Measurements from ENCODE around the gene GGA2. TPM values are rescaled to one million over a fixed set of nuclear protein-coding genes. Genes with fewer than 3 reads are reported as not detected.

GGA2 gene
- total RNA-seq, 1 experiment from 2014 or later, result 90.4 TPM

DNA sequence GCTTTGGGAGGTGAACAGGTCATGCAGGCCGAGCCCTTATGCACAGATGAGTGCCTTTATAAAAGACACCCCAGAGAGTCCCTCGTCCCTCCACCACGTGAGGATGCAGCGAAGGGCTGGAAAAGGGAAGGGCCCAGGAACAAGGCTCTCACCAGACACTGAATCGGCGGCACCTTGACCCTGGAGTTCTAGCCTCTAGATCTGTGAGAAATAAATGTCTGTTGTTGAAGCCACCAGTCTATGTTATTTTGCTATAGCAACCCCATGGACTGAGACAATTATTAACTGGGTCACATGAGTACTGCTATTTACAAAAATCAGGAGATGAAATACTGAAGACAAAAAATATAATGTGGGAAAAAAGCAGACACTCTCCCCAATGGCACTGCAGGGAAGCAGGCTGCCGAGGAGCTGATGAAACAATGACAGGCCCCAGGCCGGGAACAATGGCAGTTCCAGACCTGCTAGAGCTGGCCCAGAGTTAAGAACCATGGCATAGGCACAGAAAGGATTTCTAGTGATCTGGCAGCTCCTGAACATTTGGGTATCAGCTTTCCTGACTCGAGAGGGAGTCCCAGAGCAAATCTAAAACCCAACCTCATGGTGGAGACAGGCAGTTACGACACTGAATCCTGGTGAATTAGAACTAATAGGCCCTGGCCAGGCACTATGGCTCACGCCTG is 17.8 kb upstream of the GGA2 start:
- TF ChIP-seq, protein P1, sequence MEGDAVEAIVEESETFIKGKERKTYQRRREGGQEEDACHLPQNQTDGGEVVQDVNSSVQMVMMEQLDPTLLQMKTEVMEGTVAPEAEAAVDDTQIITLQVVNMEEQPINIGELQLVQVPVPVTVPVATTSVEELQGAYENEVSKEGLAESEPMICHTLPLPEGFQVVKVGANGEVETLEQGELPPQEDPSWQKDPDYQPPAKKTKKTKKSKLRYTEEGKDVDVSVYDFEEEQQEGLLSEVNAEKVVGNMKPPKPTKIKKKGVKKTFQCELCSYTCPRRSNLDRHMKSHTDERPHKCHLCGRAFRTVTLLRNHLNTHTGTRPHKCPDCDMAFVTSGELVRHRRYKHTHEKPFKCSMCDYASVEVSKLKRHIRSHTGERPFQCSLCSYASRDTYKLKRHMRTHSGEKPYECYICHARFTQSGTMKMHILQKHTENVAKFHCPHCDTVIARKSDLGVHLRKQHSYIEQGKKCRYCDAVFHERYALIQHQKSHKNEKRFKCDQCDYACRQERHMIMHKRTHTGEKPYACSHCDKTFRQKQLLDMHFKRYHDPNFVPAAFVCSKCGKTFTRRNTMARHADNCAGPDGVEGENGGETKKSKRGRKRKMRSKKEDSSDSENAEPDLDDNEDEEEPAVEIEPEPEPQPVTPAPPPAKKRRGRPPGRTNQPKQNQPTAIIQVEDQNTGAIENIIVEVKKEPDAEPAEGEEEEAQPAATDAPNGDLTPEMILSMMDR (IDR thresholded peaks at IDR 0.05; ENCODE audit: unreplicated experiment), result no peak
- Mint-ChIP-seq H3K36me3 (ENCODE audit: insufficient read depth, unreplicated experiment) (peaks cover 51% of the 10 kb centered on the region), H3K27me3 (ENCODE audit: unreplicated experiment) (no peaks in the 10 kb centered on the region), H3K4me1 (ENCODE audit: low read depth, unreplicated experiment) (no peaks in the 10 kb centered on the region), H3K4me3 (ENCODE audit: low read depth, unreplicated experiment) (no peak overlapping the region), H3K9me3 (ENCODE audit: low read depth, unreplicated experiment) (no peaks in the 10 kb centered on the region), H3K27ac (ENCODE audit: unreplicated experiment) (no peak overlapping the region)
- BruUV-seq (replicated peaks), result no TSS peak
- CTCF ChIA-PET, result no interaction called here
- no peak for DNase-seq
- intact Hi-C loops (cut with micrococcal nuclease; ENCODE audit: unreplicated experiment), result no loop called here

DNA sequence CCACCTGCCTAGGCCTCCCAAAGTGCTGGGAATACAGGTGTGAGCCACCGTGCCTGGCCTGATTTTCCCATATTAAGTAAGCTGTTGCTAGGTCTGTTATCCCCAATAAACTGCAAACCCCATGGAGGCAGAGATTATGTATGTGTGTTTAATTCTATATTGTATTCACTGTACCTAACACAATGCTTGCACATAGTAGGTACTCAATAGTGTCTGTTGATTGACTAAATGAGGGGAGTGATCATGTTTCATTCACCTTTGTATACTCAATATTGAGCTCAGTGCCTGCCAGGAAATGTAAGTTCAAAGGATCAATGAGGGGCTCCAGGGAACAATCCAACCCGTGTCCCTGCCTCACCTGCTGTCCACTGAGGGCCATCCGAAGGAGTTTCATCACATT is 14.6 kb upstream of the GGA2 start:
- TF ChIP-seq, protein P1 (IDR thresholded peaks at IDR 0.05; ENCODE audit: unreplicated experiment), result no peak
- Mint-ChIP-seq H3K4me1 (ENCODE audit: low read depth, unreplicated experiment) (no peaks in the 10 kb centered on the region), H3K27me3 (ENCODE audit: unreplicated experiment) (no peaks in the 10 kb centered on the region), H3K27ac (ENCODE audit: unreplicated experiment) (no peak overlapping the region), H3K36me3 (ENCODE audit: insufficient read depth, unreplicated experiment) (peaks cover 59% of the 10 kb centered on the region), H3K4me3 (ENCODE audit: low read depth, unreplicated experiment) (no peak overlapping the region), H3K9me3 (ENCODE audit: low read depth, unreplicated experiment) (no peaks in the 10 kb centered on the region)
- no peak for DNase-seq
- CTCF ChIA-PET, result interaction anchor here (0.7 kb wide), 1 partner anchor 731 kb away, joined by 6 read pairs; no protein-coding TSS in a partner anchor
- no TSS peak for BruUV-seq (replicated peaks)
- intact Hi-C loops (cut with micrococcal nuclease; ENCODE audit: unreplicated experiment), result no loop called here

DNA sequence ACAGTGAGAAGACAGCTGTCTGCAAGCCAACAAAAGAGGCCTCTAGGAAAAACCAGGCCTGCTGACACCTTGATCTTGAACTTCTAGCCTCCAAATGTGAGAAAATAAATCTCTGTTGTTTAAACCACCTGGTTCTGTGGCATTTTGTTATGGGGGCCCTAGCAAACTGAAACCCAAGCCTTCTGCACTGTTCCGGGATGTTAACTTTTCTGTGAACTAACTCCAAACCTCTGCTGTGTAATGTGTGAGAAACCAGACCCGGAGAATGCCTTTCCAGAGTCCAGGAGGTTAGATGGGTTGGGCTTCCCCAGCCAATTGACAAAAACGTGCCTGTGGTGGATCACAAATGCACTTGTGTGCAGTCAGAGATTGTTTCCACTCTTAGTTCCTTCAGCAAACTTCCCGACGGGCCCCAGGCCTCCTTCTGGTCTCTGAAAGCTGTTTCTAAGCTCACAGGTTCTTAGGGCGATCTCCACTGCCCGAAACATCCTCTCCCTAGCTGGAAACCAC is 13.6 kb upstream of the GGA2 start:
- Mint-ChIP-seq H3K36me3 (ENCODE audit: insufficient read depth, unreplicated experiment) (peaks cover 68% of the 10 kb centered on the region), H3K27ac (ENCODE audit: unreplicated experiment) (no peak overlapping the region), H3K27me3 (ENCODE audit: unreplicated experiment) (no peaks in the 10 kb centered on the region), H3K4me3 (ENCODE audit: low read depth, unreplicated experiment) (no peak overlapping the region), H3K9me3 (ENCODE audit: low read depth, unreplicated experiment) (no peaks in the 10 kb centered on the region), H3K4me1 (ENCODE audit: low read depth, unreplicated experiment) (no peaks in the 10 kb centered on the region)
- intact Hi-C loops (cut with micrococcal nuclease; ENCODE audit: unreplicated experiment), result no loop called here
- TF ChIP-seq, protein P1 (IDR thresholded peaks at IDR 0.05; ENCODE audit: unreplicated experiment), result no peak
- DNase-seq, result no peak
- CTCF ChIA-PET, result no interaction called here
- no TSS peak for BruUV-seq (replicated peaks)

DNA sequence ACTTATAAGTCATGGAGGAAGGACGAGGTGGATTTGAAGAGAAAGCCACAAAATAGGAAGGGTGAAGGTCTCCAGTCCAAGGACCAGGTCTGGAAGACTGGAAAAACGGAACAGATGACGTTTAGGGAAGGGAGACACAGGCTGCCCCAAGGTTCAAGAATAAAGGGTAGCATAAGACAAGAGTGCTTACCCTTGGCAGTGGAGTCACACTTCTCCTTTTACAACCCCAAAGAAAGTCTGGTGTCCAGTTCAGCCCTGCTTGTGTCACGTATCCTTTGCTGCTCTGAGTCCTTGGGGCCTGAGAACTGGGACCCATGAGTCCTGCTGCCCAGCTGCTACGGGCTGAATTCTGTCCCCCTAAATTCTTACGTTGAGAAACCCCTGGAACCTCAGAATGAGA is 13.0 kb upstream of the GGA2 start:
- no TSS peak for BruUV-seq (replicated peaks)
- TF ChIP-seq, protein P1 (IDR thresholded peaks at IDR 0.05; ENCODE audit: unreplicated experiment), result no peak
- intact Hi-C loops (cut with micrococcal nuclease; ENCODE audit: unreplicated experiment), result no loop called here
- Mint-ChIP-seq H3K27me3 (ENCODE audit: unreplicated experiment) (no peaks in the 10 kb centered on the region), H3K36me3 (ENCODE audit: insufficient read depth, unreplicated experiment) (peaks cover 68% of the 10 kb centered on the region), H3K27ac (ENCODE audit: unreplicated experiment) (no peak overlapping the region), H3K4me3 (ENCODE audit: low read depth, unreplicated experiment) (no peak overlapping the region), H3K4me1 (ENCODE audit: low read depth, unreplicated experiment) (no peaks in the 10 kb centered on the region), H3K9me3 (ENCODE audit: low read depth, unreplicated experiment) (no peaks in the 10 kb centered on the region)
- DNase-seq, result no peak
- CTCF ChIA-PET, result no interaction called here
